GM12864 (cell line): Measurements from ENCODE around the gene IGFBP3.

Experiments used
- DNase-seq: peaks from one replicate; pipeline ENCODE4 v3.0.0-alpha.2; 2011; ENCODE audit warnings: low read depth
- H3K4me3 ChIP-seq: 2 replicates; pipeline ENCODE4 v1.5.1; 2011; ENCODE audit warnings: mild to moderate bottlenecking, low read depth, low read length, control low read depth
- CTCF ChIP-seq: IDR thresholded peaks from 2 replicates; pipeline ENCODE4 v1.5.1; 2011; ENCODE audit warnings: low read depth, mild to moderate bottlenecking, moderate library complexity, low read length, control low read depth, inconsistent platforms; ENCODE audit errors: missing control alignments

IGFBP3 gene

GRCh38 chr7:45888993-45889366, 32.1 kb downstream of the IGFBP3 start:
- no peak for TF ChIP-seq CTCF
- DNase-seq = no peak
- no peak overlapping the region for H3K4me3 ChIP-seq

- no peak within 1 kb of the TSS for H3K4me3 ChIP-seq
- no peak for TF ChIP-seq CTCF
- no peak for DNase-seq
These were observed 32.7 kb downstream of the IGFBP3 start, which contains the start of gene IGFBP1 for GRCh38 chr7:45888185-45888992. Gene IGFBP1 (plus strand): TSS chr7:45888488. CDS start chr7:45888653, 165 bp downstream.

DNA sequence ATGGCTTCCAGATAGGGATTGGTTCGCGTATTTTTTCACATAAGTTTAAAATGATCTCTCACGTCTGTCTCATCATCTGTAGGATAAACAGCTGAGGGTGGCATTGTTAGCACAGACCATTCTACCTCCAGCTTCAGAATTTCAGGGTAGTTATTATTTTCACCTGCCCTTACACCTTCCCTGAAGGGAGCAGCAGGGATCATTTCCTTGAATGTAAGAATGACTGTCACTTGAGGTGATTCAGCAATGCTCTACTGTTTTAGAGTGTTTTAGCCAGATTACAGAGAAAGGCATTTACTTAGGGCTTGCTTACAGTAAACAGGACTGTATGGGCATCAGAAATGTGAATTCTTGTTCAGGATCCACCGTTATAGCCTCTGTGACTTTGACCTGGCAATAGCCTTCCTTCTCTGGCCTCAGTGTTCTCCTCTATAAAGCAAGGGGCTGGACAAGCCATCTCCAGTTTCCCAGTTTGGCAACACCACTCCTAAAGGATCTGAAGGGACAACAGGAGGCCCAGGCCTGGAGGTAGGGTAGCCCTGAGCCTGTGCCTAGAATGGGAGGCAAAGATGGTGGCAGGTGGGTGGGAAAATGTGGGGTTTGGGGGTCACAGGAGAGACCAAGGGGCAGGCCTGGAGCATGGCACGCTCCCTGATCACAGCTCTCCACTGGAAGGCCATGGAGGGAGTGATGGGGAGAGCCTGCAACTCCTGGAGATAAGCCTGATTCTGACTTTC, 34.0 kb downstream of the IGFBP3 start:
- no peak for DNase-seq
- H3K4me3 ChIP-seq = no peak overlapping the region
- TF ChIP-seq CTCF = no peak

DNA sequence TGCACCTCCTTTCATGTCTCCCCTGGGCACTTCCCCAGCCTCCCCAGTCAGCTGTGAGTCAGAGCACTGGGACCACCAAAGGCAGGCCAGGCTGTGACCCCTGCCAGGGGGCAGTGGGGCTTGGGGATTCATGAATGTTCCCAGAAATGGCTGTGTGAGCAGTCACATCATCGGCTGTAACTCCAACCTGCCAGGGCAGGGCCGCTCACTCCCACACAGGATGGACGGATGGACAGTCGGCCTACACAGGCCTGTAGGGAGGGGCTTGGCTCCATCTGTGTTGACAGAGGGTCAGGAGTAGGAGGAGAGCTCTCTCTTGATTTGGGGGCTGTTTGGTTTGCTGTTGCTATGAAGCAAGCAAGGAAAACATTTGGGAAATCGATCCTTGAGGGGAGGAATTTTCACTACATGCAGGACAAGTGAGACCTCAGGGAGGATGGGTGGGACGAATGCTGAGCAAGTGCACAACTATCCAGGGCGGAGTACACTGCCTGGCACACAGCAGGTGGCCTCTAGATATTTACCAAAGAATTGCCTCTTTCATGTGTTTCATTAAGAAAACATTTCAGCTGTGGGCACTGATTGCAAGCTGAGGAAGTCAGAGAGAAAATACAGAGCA, 35.7 kb downstream of the IGFBP3 start:
- TF ChIP-seq CTCF = no peak
- DNase-seq = no peak
- H3K4me3 ChIP-seq = no peak overlapping the region

GRCh38 chr7:45884136-45884535, 36.9 kb downstream of the IGFBP3 start:
- no peak overlapping the region for H3K4me3 ChIP-seq
- no peak for DNase-seq
- no peak for TF ChIP-seq CTCF

DNA sequence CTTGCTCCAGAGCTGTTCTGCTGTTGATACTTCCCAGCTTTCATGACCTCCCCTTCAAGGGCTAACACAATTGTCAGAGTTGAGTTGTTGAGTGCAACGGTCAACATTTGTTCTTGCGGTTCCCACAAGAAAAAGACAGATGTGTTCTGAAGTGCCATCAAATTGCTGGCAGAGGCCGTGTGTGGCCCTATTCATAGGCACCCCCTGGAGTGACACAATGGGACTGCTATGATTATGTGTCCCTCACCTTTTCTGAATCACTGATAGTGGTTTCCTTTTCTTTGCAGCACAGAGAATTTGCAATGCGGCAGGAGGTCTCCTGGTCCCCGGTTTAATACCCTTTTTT, 38.6 kb downstream of the IGFBP3 start:
- TF ChIP-seq CTCF = no peak
- H3K4me3 ChIP-seq = no peak overlapping the region
- DNase-seq = no peak
